ENCODE results near the gene C2orf92. TPM values are rescaled to one million over a fixed set of nuclear protein-coding genes. Genes with fewer than 3 reads are reported as not detected.

C2orf92 gene
- total RNA-seq, 1 experiment from 2014 or later: 11.2 TPM

- no TSS peak for BruUV-seq (replicated peaks)
- POLR2A ChIA-PET (ENCODE audit: unreplicated experiment): no interaction called here
These were observed 44.0 kb downstream of the C2orf92 start, which contains the start of gene ZAP70 for GRCh38 chr2:97713296-97714083. TSS of gene ZAP70 (plus strand) at chr2:97713576. CDS start at chr2:97724037, 10,461 bp downstream.

GRCh38 chr2:97714084-97714949 lies 44.8 kb downstream of the C2orf92 start:
- Histone ChIP-seq H3K27ac (no peak overlapping the region), H3K79me2 (ENCODE audit: low read depth) (no peaks in the 10 kb centered on the region), H2AFZ (no peak overlapping the region), H3K27me3 (ENCODE audit: insufficient read depth, low read depth) (peaks cover 10% of the 10 kb centered on the region; the same call in 1 of the 2 replicates), H3K9me2 (ENCODE audit: insufficient read depth) (no peaks in the 10 kb centered on the region), H3K4me1 (replicated peaks; ENCODE audit: insufficient read depth) (0 out of 2 replicates have a peak, but pooled peaks cover 5% of the 10 kb centered on the region), H3K9me3 (ENCODE audit: insufficient read depth, low read depth) (no peaks in the 10 kb centered on the region), H4K20me1 (ENCODE audit: insufficient read depth) (no peaks in the 10 kb centered on the region), H3F3A (ENCODE audit: insufficient read depth, low read depth) (no peaks in the 10 kb centered on the region), H3K4me2 (no peak overlapping the region), H3K36me3 (ENCODE audit: low read depth) (no peaks in the 10 kb centered on the region), H3K4me3 (no peak overlapping the region)
- DNase-seq: no peak
- BruUV-seq (replicated peaks): no TSS peak
- intact Hi-C loops (cut with micrococcal nuclease; ENCODE audit: unreplicated experiment): loop anchor here (5.0 to 10.0 kb wide), 2 partner anchors 38 to 890 kb away; partner anchors contain the start of genes COA5 and UNC50
- ChIA-PET POLR2A (ENCODE audit: unreplicated experiment) (no interaction called here), CTCF (no interaction called here)
- TF ChIP-seq EZH2 (IDR thresholded peaks at IDR 0.05; ENCODE audit: low read depth): no peak
- no peak for TF ChIP-seq CTCF (conservative IDR thresholded peaks at IDR 0.05)

More at GRCh38 chr2:97713296-97714083, 44.0 kb downstream of the C2orf92 start, which contains the start of gene ZAP70:
- intact Hi-C loops (cut with micrococcal nuclease; ENCODE audit: unreplicated experiment): loop anchor here (5.0 to 10.0 kb wide), 2 partner anchors 39 to 891 kb away; partner anchors contain the start of genes COA5 and UNC50
- Histone ChIP-seq H3F3A (ENCODE audit: insufficient read depth, low read depth) (no peaks in the 10 kb centered on the region), H3K4me2 (no peak within 1 kb of the TSS), H3K27me3 (ENCODE audit: insufficient read depth, low read depth) (peaks cover 3% of the 10 kb centered on the region; the same call in 1 of the 2 replicates), H3K79me2 (ENCODE audit: low read depth) (no peaks in the 10 kb centered on the region), H3K4me1 (replicated peaks; ENCODE audit: insufficient read depth) (0 out of 2 replicates have a peak, but pooled peaks cover 5% of the 10 kb centered on the region), H2AFZ (no peak within 1 kb of the TSS), H3K4me3 (no peak within 1 kb of the TSS), H3K9me3 (ENCODE audit: insufficient read depth, low read depth) (no peaks in the 10 kb centered on the region), H3K9me2 (ENCODE audit: insufficient read depth) (no peaks in the 10 kb centered on the region), H4K20me1 (ENCODE audit: insufficient read depth) (no peaks in the 10 kb centered on the region), H3K27ac (no peak within 1 kb of the TSS), H3K36me3 (ENCODE audit: low read depth) (no peaks in the 10 kb centered on the region)
- CTCF ChIA-PET: no interaction called here
- no peak for DNase-seq
- no peak for TF ChIP-seq EZH2 (IDR thresholded peaks at IDR 0.05; ENCODE audit: low read depth)
- no peak for TF ChIP-seq CTCF (conservative IDR thresholded peaks at IDR 0.05)

DNA sequence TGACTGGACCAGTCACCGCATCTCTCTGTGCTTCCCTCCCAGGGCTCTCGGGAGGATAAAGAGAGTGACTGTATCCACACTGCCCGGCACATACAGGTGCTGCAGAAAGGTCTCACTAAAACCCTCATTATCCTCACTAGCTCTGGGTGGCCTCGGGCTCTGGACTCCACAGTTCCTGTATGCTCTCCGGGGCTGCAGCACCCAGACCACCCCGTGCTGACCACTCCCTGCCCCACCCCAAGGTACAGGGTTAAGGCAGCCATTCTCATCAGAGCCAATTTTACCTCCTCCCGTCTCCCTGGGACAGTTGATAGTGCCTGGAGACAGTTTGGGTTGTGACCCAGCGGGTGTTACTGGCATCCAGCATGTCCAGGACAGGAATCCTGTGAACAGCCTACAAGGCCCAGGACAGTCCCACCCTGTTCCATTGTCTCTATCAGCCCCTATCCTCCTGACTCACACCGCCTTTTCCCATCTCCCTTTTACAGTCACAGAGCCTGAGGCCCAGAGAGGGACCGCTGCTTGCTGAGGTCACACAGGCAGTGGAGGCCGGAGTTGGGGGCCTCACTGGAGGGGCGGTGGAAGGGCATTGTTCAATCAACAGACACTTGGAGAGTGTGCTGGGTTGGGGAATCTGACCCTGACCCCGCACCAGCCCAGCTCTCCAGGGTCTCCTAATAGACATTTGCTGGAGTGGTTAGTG lies 45.6 kb downstream of the C2orf92 start:
- Histone ChIP-seq H2AFZ (no peak overlapping the region), H3K27ac (no peak overlapping the region), H3F3A (ENCODE audit: insufficient read depth, low read depth) (no peaks in the 10 kb centered on the region), H3K36me3 (ENCODE audit: low read depth) (no peaks in the 10 kb centered on the region), H3K4me1 (replicated peaks; ENCODE audit: insufficient read depth) (0 out of 2 replicates have a peak, but pooled peaks cover 5% of the 10 kb centered on the region), H3K9me3 (ENCODE audit: insufficient read depth, low read depth) (no peaks in the 10 kb centered on the region), H3K79me2 (ENCODE audit: low read depth) (no peaks in the 10 kb centered on the region), H3K4me3 (no peak overlapping the region), H3K4me2 (no peak overlapping the region), H4K20me1 (ENCODE audit: insufficient read depth) (no peaks in the 10 kb centered on the region), H3K27me3 (ENCODE audit: insufficient read depth, low read depth) (peaks cover 15% of the 10 kb centered on the region; the same call in 1 of the 2 replicates), H3K9me2 (ENCODE audit: insufficient read depth) (no peaks in the 10 kb centered on the region)
- DNase-seq: no peak
- ChIA-PET CTCF (no interaction called here), POLR2A (ENCODE audit: unreplicated experiment) (no interaction called here)
- TF ChIP-seq EZH2 (IDR thresholded peaks at IDR 0.05; ENCODE audit: low read depth) (no peak), CTCF (conservative IDR thresholded peaks at IDR 0.05) (no peak)
- intact Hi-C loops (cut with micrococcal nuclease; ENCODE audit: unreplicated experiment): loop anchor here (5.0 to 10.0 kb wide), 2 partner anchors 37 to 890 kb away; partner anchors contain the start of genes COA5 and UNC50
- no TSS peak for BruUV-seq (replicated peaks)
